OCI-LY1 (cell line): ENCODE measurements around the gene TRIM66.

ENCODE experiments used
- CTCF ChIP-seq: fragments of 200-600 bp; sonication (generic), shearing (Covaris generic); IDR thresholded peaks from 2 replicates; pipeline ENCODE4 v1.5.1; 2017; ENCODE audit warnings: mild to moderate bottlenecking, antibody characterized with exemption, low read length, moderate library complexity, mixed read lengths
- EZH2 ChIP-seq: fragments of 200-600 bp; sonication (generic), shearing (Covaris generic); IDR thresholded peaks from 2 replicates; pipeline ENCODE4 v1.8.0; 2017; ENCODE audit warnings: borderline replicate concordance, mixed run types, mild to moderate bottlenecking, antibody characterized with exemption, low read length, moderate library complexity, mixed read lengths

GRCh38 chr11:8722809-8723208 lies 40.3 kb upstream of the TRIM66 start:
- TF ChIP-seq CTCF (no peak), EZH2 (no peak)
